Left renal cortex interstitium (tissue), 4 donors: ENCODE data around the gene KDM2A. TPM values are rescaled to one million over a fixed set of nuclear protein-coding genes. Genes with fewer than 3 reads are reported as not detected.

Source experiments
- DNase-seq, 4 donors: peaks; one replicate each; pipeline ENCODE4 v3.0.0-alpha.2; 2013; ENCODE audit warnings: low read depth in 4 of 4, low spot score in 2 of 4, missing footprints in 1 of 4
- polyA plus RNA-seq, 4 donors: library from polyadenylated mRNA; unstranded; fragments of 120-200 nt; gene quantifications; one replicate each; pipeline ENCODE4 v1.2.1, GENCODE V29; 2013; ENCODE audit not compliant: insufficient read length in 4 of 4

KDM2A gene
- 10 to 100 TPM; 66.3 to 92.0 (median 75.9) TPM for polyA plus RNA-seq

- DNase-seq, result peak; percentile 92 to 100 (median 98)
Measured at GRCh38 chr11:67118801-67119584, at the start of gene KDM2A. TSS of gene KDM2A (plus strand) at chr11:67119263. CDS start at chr11:67121317, 2,054 bp downstream.

DNA sequence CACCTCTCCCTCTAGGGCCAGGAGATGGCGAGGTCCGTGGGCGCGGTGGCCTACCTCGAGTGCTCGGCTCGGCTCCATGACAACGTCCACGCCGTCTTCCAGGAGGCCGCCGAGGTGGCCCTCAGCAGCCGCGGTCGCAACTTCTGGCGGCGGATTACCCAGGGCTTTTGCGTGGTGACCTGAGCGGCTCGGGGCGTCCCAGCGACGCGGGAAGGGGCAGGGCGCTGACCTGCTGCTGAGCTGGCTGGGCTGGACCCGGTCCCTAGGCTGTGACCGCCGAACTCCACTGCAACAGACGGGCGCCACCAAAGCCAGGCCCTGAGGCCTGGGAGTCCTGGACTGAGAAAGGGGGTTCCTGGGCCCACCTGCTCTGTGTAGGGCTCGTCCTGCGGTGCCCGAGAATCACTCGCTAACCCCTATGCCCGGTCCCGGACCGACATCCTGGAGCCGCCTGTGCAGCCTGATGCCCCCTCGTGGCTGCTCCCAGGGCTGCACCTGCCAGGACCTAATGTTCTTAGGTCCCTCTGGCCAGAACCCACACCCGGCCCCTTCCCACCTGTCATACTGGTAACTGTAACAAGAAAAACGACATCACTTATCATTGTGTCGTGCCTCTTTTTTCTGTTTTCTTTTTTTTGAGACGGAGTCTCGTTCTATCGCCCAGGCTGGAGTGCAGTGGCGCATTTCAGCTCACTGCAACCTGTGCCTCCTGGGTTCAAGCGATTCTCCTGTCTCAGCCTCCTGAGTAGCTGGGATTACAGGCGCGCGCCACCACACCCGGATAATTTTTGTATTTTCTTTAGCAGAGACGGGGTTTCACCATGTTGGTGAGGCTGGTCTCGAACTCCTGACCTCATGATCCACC is 47.4 kb upstream of the KDM2A start:
- DNase-seq, result peak in 1 of 4 donors; percentile 52

- DNase-seq, result no peak
Measured at GRCh38 chr11:67072295-67072694, 46.8 kb upstream of the KDM2A start.

GRCh38 chr11:67073908-67074307 is 45.2 kb upstream of the KDM2A start:
- no peak for DNase-seq

GRCh38 chr11:67076202-67076601 is 42.9 kb upstream of the KDM2A start:
- DNase-seq, result no peak

- no peak for DNase-seq
Measured at GRCh38 chr11:67079065-67079705, 39.9 kb upstream of the KDM2A start.

DNA sequence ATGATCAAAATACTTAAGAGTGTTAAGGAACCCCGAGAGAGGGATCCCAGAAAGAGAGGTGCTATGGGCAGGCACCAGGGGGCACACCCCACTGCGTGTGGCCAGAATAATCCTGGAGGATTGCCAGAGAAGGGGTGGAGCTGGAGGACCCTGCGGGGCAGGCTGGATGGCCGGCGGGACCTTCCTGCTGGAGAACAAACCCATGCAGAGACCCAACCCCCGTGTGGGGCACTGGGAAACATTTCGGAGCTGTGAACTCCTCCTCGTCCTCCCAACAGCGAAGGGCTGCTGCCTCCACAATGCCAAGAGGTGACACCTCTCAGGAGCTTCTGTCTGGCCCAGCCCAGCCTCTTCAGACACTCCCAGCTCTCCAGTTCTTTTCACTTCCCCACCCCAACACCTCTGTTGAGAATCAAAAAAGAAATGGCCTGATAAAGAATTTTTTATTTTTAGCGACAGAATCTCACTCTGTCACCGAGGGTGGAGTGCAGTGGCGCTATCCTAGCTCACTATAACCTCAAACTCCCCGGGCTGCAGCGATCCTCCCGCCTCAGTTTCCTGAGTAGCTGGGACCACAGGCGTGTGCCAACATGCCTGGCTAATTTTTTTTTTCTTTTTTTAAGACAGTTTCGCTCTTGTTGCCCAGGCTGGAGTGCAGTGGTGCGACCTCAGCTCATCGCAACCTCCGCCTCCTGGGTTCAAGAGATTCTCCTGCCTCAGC is 36.8 kb upstream of the KDM2A start:
- DNase-seq, result no peak

DNA sequence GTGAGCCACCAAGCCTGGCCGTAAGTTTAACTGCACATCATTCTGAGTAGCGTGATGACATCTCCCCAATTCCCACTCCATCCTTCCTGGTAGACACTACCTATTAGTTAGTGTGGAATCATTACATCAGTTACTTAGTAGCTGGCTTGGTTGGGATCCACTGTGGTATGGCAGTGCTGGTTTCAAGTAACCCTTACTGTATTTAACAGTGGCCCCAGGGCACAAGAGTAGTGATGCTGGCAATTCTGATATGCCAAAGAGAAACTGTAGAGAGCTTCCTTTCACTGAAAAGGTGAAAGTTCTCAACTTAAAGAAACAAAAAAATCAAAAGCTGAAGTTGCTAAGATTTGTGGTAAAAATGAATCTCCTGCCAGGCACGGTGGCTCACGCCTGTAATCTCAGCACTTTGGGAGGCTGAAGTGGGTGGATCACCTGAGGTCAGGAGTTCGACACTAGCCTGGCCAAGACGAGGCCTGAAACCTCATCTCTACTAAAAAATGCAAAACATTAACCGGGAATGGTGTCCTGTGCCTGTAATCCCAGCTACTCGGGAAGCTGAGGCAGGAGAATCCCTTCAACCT is 35.2 kb upstream of the KDM2A start:
- no peak for DNase-seq

DNA sequence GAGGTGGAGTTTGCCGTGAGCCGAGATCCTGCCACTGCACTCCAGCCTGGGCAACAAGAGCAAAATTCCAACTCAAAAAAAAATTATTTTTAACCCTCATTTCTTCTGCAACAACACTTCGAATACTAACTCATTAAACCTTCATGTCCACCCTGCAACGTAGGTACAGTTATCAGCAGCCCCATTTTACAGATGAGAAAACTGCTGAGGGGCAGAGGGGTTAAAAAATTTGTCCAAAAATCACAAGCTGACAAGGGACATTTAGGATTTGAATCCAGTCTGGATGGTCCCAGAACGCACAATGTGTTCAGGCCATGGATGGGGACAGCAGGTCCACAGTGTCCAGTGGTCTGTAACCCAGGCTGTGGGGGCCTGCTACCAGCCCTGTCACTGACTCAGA is 33.4 kb upstream of the KDM2A start:
- no peak for DNase-seq

DNA sequence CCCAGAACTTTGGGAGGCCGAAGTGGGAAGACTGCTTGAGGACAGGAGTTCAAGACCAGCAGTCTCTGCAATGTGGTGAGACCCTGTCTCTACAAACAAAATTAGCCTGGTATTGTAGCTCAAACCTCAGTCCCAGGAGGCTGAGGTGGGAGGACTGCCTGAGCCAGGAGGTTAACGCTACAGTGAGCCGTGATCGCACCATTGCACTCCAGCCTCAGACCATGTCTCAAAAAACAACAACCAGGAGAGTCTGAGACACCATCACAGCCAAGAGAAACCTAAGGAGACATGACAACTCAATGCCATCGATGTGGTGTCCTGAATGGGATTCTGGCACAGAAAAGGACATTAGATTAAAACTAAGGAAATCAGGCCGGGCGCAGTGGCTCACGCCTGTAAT is 28.3 kb upstream of the KDM2A start:
- no peak for DNase-seq

DNA sequence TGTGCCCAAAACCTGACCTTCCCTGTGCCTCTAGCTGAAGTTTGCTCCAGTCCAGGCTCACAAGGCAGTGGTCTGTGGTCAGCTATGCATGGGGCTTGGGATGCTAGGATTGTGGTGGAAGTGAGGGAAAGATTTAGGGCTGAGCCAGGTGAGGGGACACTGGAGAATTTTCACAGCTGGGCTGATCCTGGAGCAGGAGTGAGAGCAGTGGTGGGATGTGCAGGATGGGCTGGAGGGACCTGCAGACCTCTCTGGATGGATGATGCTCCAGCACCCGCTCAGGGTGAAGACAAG is 23.9 kb upstream of the KDM2A start:
- no peak for DNase-seq

GRCh38 chr11:67098799-67099429 is 20.1 kb upstream of the KDM2A start:
- DNase-seq, result no peak

DNA sequence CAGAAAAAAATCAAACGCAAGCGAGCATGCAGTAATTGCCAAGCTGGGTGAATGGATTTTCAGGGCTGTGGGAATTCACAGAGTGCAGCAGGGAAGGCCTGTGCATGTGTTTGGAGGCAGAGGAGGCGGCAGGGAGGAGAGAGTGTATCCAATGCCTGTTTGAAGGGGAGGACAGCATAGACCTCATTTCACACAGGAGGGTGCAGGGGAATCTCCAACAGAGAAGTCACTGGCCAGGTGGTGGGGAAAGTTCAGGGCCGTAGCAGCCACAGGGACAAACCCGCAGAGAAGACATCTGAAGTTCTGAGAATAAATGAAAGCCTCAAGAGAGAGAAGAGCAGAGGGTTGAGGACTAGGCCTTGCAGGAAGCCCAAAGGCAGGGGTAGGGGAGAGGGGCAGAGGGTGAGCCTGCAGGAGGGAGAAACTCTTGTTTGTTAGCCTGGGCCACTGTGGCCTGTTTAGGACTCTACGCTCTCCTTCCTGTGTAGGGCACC is 19.2 kb upstream of the KDM2A start:
- no peak for DNase-seq

GRCh38 chr11:67102664-67103063 is 16.4 kb upstream of the KDM2A start:
- no peak for DNase-seq

DNA sequence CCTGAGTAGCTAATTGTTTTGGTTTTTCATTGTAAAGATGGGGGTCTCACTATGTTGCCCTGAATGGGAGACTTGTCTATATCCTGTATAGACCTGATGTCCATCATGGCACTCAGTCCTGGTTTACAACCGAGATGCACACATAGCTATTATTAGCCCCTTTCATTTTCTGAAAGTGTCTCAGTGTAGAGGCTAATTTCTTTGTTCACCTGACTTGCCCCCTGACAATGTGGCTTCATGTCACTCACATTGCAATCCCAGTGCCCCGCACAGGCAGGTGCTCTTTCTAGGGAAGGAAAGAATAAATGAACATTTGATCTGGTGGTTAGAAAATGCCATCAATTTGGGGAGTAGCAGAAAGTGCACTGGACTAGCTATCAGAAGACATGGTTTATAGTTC is 13.1 kb upstream of the KDM2A start:
- DNase-seq, result no peak

- no peak for DNase-seq
Measured at GRCh38 chr11:67111261-67111660, 7.8 kb upstream of the KDM2A start.

DNA sequence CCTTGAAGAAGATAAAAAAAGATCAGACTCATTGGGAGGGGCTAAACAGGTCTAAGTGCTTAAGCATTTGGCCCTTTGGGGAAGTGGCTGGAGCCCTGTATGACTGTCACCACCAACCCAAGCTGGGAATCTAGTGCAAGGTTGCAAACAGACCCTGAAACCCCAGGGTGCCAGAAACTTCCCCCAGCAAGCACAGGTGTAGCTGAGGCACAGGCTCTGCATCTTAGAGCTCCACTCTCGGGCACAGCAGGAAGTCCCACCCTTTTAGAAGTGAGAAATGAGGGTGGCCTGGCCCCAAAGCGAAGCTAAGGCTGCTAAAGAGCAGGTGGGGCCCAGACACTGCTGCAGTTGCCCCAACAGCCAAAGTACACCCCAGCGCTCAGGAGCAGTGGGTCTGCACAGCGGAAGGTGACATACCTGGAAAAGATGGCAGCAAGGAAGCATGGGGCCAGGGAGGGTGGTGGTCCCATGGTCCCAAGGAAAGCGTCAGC is 5.8 kb upstream of the KDM2A start:
- no peak for DNase-seq

GRCh38 chr11:67114275-67114896 is 4.7 kb upstream of the KDM2A start:
- DNase-seq, result no peak

DNA sequence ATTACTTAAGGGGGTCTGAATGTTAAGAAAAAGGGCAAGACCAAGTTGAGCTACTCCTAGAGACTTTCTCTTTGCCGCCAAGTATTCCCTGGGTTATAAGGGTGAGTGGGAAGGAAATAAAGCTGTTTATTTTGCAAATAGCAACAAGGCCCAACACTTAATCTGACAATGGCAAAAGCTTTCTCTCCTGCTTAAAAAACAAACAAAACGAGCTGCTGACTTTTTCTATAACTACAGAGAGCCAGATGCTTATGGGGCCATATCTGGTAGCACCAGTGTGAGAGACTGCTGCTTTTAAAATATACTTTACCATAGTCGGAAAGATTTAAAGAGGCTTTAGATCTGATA is 2.3 kb upstream of the KDM2A start:
- DNase-seq, result no peak
